AG10803 (cell line): Measurements from ENCODE around the gene ASGR2.
A peak's percentile ranks its signal among the peaks of the same experiment; 100 is the strongest.
"Not testable (repeated sequence)": the region's sequence is repeated elsewhere in the genome, so short reads cannot be mapped to it uniquely, and the experiment has no call there.

ENCODE experiments used
- DNase-seq: peaks from one replicate; pipeline ENCODE4 v3.0.0; 2010; ENCODE audit warnings: low read depth
- H3K4me3 ChIP-seq: 2 replicates; pipeline ENCODE4 v1.5.1; 2011; ENCODE audit warnings: mild to moderate bottlenecking, low read length, control low read depth
- CTCF ChIP-seq: conservative IDR thresholded peaks from 2 replicates; pipeline ENCODE4 v1.5.1; 2011; ENCODE audit warnings: mild to moderate bottlenecking, low read length, control low read depth, inconsistent platforms

The ASGR2 gene, protein sequence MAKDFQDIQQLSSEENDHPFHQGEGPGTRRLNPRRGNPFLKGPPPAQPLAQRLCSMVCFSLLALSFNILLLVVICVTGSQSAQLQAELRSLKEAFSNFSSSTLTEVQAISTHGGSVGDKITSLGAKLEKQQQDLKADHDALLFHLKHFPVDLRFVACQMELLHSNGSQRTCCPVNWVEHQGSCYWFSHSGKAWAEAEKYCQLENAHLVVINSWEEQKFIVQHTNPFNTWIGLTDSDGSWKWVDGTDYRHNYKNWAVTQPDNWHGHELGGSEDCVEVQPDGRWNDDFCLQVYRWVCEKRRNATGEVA

DNA sequence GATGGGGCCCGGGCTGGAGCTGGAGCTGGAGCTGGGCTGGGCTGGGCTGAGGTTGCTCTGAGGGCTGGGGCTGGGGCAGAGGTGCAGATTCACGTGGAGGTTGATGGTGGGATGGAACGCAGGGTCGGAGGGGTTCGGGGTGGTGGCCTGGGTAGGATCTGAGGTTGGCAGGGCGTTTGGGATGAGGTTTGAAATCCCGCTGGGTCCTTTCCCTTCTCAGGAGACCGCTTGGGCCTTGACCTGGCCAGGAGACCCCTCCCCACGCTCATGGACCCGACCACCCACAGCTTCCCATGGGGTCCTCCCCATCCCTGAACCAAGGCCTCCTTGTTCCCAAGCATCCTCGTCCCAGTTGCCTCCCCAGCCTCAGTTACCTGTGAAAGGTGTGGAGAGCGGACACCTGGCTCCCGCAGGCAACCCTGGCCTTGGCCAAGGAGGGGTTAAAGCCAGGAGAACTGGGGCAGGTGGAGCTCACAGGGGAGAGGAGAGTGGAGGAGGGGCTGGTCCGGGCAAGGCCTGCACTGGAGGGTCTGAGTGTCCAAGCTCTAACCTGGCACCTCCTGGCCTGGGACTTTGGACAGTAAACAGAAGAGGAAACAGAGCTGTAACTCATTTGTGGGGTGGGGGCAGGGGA, at the start of gene ASGR2:
TSS of gene ASGR2 (minus strand) at position 582 of the 634 bp plus-strand sequence. CDS start 582 bp downstream, outside the sequence.
- no peak within 1 kb of the TSS for H3K4me3 ChIP-seq
- no peak for TF ChIP-seq CTCF

DNA sequence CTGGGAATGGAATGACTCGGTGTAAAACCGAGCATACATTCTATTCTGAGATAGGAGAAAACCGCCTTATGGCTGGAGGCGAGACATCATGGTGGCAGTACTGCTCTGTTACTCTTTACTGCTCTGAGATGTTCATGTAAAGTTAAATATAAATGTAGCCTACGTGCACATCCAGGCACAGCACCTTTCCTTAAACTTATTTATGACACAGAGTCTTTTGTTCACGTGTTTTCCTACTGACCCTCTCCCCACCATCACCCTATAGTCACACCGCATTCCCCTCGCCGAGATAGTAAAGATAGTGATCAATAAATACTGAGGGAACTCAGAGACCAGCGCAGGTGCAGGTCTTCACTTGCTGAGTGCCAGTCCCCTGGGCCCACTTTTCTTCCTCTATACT, 44.9 kb upstream of the ASGR2 start:
- not testable (repeated sequence) for DNase-seq, H3K4me3 ChIP-seq

More for the DNA sequence above, at the start of gene ASGR2:
- DNase-seq = no peak

GRCh38 chr17:7158424-7158823, 43.8 kb upstream of the ASGR2 start:
- H3K4me3 ChIP-seq, DNase-seq: not testable (repeated sequence)

GRCh38 chr17:7156342-7156940, 41.8 kb upstream of the ASGR2 start:
- H3K4me3 ChIP-seq = no peak overlapping the region
- no peak for DNase-seq
- TF ChIP-seq CTCF = no peak

DNA sequence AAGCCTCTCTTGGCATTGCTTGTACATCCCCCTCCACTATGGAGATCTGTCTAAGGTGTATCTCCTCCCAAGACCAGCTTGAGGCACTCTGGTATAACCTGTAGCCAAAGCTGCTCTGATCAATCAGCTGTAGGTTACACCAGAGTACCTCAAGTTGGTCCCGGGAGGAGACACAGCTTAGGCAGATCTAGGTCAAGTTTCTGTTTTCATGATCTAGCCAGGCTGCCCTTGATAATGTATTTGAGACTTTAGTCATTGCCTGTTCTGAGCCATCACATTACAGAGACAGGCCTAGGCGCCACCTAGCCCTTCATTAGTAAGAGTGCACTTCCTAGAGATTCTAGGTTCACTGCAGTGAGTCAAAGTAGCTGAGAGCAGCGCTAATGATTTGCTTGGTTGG, 33.1 kb upstream of the ASGR2 start:
- no peak overlapping the region for H3K4me3 ChIP-seq
- no peak for TF ChIP-seq CTCF
- no peak for DNase-seq

DNA sequence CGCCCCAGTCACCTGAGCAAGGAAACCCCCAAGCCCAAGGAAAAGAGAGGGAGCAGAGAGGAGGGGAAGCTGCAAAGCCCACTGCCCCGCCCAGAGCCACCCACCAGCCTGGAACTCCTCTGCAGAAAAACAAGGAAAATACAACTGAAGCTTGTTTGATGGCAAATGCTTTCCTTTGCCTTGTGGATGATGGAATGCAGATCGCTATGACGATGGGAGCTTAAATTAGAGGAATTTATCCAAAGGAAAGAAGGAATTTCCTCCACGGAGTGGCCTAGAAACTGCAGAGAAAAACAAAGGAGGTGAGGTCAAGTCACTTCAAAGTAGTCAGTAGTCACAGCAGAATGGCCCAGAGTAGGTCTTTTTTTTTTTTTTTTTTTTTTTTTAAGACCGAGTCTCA, 31.5 kb upstream of the ASGR2 start:
- no peak overlapping the region for H3K4me3 ChIP-seq
- DNase-seq = peak; percentile 22
- no peak for TF ChIP-seq CTCF

- no peak overlapping the region for H3K4me3 ChIP-seq
- no peak for DNase-seq
- no peak for TF ChIP-seq CTCF
These were observed 29.6 kb upstream of the ASGR2 start for GRCh38 chr17:7144213-7144612.

GRCh38 chr17:7141824-7142223, 27.2 kb upstream of the ASGR2 start:
- TF ChIP-seq CTCF = no peak

More at GRCh38 chr17:7141824-7142223, 27.2 kb upstream of the ASGR2 start:
- no peak for DNase-seq
- H3K4me3 ChIP-seq = no peak overlapping the region
